ENCODE results near the gene HEBP1.
"Not testable (repeated sequence)": the region's sequence is repeated elsewhere in the genome, so short reads cannot be mapped to it uniquely, and the experiment has no call there.

The HEBP1 gene, protein sequence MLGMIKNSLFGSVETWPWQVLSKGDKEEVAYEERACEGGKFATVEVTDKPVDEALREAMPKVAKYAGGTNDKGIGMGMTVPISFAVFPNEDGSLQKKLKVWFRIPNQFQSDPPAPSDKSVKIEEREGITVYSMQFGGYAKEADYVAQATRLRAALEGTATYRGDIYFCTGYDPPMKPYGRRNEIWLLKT

DNA sequence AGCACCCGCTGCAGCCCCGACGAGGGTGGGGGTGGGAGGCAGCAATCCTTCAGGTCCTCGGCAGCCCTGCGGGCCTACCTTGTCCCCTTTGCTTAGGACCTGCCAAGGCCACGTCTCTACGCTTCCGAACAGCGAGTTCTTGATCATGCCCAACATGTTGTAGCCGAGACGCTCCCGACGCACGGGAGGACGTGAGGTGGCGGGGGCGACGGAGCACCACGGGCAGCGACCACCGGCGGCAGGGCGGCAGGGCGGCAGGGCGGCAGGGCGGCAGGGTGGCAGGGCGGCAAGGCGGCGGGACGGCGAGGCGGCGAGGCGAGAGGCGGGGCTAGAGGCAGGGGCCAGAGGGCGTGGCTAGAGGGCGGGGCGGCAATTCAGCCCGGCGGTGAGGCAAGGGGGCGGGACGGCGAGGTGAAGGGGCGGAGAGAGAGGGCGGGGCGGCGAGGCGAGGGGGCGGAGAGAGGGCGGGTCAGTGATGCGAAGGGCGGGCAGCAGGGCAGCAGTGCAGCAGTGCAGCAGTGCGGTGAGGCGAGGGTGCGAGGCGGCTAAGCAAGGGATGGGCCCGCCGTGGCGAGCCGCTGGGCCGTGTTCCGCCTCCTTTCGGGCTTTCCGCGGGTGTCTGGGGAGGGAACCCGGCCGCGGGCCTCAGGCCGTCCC, at the start of gene HEBP1:
HEBP1 (minus strand) TSS at position 307 of the 657 bp plus-strand sequence; CDS start at position 156, 151 bp downstream.
- in situ Hi-C loops (cut with HindIII; ENCODE audit: low sequenced_read_pairs) = loop anchor here (10.0 kb wide), 2 partner anchors 85 to 215 kb away; no protein-coding TSS in a partner anchor

DNA sequence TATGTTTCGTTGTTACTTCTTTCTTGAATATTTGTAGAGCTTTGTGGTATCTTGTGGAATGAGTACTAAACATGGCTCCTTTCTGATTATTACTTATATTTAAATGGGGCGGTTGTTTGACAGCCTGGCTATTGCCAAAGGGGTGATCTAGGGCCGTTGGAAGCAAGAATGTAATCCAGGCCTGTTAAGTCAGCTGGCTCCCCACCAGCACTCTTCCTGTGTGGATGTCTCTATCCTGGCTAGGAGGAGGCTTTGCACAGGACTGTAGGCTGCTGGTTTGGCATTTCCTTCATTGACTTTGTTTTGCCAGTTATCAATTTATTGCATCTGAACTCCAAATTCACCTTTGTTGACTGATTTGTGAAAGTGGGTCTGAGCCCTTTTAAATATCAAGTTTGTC, 49.8 kb upstream of the HEBP1 start:
- in situ Hi-C loops (cut with HindIII; ENCODE audit: low sequenced_read_pairs) = no loop called here

DNA sequence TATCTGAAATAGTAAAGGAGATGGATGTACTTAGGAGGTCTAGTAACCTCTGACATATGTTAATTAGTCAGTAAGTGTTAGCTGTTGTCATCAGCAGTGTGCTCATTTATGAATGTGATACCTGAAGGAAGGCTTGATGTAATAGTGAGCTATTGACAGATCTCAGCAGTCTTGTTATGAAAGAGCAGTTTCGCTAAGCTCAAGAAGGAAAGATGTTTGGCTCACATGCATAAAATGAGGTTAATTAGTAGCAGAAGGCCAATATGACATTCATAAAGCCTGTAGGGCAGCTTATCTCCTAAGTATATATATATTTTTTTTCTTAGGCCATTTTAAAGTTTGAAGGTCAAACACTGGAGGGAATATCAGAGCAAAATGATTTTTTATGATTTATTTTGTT, 46.9 kb upstream of the HEBP1 start:
- in situ Hi-C loops (cut with HindIII; ENCODE audit: low sequenced_read_pairs) = no loop called here

DNA sequence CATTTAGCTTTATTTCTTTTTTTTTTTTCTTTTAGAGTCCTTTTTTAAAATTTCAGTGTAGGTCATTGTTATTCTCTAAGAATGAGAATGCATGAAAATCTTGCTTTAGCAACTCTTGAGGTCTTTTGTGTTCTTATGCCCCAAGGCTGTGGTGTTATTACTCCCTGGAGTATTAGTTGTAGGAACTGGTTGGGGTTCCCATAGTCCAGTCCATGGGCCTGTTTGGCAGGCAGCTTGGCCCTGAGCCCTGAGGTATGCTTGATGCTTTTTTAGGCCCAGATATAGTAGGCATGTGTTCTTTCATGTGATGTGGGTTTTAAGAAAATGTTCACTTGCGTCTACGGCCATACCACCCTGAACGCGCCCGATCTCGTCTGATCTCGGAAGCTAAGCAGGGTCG, 45.8 kb upstream of the HEBP1 start:
- in situ Hi-C loops (cut with HindIII; ENCODE audit: low sequenced_read_pairs) = no loop called here

DNA sequence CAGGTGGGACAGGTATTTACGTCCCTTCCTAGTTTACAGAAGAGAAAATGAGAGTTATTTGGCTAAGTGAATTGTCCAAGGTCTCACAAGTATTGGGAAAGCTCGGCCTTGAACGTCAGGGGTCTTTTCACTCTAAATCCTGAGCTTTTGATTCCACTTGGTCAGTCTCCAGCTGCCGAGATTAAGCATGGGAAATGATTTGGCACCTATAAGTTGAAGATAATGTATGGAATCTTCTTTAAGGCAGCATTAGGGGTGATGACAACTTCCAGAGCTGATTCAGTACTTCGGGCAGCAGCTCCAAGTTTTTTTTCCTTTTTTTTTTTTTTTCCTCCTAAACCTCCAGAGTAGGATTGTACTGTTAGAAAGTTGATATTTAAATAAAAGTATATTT, 44.8 kb upstream of the HEBP1 start:
- in situ Hi-C loops (cut with HindIII; ENCODE audit: low sequenced_read_pairs) = no loop called here

DNA sequence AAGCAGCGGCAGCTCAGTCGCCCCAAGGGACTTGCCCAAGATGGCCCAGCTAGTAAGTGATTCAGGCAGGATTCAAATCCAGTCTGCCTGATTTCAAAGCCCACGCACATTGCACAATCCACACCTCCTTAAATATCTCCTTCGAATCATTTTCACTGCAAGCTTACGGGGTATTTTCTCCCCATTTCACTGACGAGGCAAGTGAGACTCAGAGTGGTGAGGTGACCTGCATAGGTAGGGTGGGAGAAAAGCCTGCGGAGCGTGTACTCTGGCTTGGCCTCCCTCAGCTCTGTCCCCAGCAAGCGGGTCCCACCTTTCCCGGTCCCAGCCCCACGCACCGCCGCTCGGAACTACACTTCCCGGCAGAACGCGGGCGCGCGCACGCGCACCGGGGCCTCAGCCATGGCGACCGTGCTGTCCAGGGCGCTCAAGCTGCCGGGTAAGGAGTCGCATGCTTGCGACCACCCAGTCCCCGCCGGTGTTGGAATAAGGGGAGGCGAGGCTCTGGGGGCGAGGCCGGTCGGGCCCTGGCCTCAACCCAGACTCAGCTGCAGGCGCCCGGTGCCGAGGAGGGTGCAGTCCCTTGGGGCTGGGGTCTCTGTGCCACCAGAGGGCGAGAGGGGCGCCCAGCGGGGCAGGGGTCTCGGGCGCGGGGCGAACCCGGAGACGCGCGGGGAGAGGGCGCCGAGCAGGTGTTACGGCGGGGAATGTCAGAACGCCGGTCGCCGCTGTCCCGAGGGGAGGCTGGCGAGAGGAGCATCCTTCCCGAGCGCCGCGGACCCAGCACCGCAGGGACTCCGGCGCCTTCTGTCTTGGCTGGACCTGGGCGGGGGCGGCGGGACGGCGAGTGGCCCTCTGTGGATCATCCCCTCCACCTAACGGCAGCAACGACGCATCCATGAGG, 44.2 kb upstream of the HEBP1 start, which contains the start of gene FAM234B:
FAM234B (plus strand) TSS at position 380 of the 904 bp plus-strand sequence; CDS start at position 403, 23 bp downstream.
- in situ Hi-C loops (cut with HindIII; ENCODE audit: low sequenced_read_pairs) = no loop called here

DNA sequence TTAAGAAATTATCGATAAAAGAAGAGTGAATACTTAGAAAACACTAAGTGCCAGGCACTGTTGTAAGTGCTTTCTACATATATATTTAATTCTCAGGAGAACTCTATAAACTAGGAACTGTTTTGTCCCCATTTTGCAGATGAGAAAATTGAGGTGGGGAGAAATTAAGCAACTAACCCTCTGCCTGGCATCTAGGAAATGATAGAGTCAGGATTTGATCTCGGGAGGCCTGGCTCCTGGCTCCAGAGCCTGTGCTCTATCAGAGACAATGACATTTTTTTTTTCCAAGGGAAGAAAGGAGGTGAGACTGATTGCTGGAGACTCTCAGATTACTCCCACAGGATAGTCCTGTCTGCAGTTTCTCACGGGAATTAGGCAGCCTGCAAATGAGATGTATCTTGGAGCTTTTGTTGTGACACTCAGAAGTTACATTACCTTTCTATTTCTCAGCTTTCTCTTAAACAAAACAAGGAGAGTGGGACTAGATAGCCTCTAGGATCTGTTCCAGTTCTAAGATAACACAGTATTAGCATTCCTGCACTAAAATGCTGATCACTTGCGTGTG, 42.7 kb upstream of the HEBP1 start:
- in situ Hi-C loops (cut with HindIII; ENCODE audit: low sequenced_read_pairs) = no loop called here

DNA sequence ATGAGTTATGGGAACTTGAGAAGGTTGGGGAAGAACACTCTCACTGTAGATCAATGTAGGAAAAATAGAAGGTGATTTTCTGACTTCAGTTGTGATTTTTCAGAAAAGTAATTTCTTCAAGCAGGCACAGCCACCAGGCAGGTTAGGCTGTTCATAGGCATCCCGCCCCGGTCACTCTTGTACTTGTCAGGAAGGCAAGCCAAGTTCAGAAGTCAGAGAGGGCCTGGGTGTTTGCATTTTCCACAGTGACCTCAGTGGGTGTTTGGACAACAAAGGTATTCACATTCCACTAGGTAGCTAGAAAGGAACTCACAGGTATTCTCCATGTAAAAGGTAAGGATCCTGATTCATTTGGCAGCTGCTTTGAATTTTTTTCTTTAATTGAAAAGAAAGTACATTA, 41.2 kb upstream of the HEBP1 start:
- in situ Hi-C loops (cut with HindIII; ENCODE audit: low sequenced_read_pairs) = no loop called here

DNA sequence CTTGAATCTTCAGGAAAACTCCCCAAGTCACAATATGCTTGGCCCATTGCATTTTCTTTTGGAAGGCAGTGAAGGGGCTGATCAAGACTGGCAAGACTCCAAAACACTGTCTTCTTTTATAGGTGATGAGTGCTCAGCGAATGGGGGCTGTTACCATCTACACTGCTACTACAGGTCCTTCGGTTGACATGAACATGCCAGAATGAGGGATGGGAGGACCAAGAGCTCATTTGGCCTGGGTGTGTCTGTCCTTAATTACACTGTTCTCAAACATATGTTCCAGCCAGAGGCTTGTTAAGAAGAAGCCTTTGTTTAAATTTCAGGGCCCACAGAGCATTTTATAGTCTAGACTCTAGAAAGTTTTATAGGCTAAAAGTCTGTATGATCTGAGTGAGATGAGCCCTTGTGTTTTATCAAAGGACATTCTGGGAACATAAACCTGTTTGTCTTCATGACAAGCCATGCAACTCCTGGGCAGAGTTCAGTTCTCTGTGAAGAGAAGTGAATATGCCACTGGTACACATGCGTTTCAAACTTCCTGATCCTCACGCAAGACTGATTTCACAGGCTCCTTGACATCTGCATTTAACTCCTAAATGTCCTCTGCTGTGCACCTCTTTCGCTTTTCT, 39.4 kb upstream of the HEBP1 start:
- in situ Hi-C loops (cut with HindIII; ENCODE audit: low sequenced_read_pairs) = no loop called here

DNA sequence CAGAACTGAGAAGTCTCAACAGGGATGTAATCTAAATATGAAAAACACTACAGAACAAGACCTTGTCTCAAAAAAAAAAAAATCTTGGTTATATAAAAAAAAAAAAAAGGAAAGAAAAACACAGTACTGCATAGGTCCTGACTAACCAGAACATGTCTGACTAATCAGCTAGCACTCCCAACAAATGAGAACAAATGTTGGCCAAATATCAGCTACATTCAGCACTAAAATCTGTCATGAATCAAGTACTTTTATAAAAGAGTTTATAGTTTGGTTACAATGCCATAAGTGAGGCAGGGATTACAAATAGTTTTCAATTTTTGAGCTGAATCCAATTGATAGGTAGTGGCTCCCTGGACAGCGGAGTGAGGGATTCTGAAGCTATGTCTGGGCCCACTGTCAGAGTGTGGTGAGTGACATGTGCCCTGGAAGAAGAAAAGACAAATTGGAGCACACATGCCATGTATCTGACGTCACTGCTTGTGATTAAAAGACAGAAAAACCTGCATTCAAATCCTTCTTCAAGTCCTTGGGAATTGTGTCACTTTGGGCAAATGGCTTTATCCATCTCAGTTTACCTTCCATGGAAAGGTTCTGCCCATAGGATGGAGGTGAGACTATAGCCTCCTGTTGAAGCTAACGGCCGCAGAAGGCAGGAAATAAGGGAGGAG, 38.6 kb upstream of the HEBP1 start:
- in situ Hi-C loops (cut with HindIII; ENCODE audit: low sequenced_read_pairs) = no loop called here

DNA sequence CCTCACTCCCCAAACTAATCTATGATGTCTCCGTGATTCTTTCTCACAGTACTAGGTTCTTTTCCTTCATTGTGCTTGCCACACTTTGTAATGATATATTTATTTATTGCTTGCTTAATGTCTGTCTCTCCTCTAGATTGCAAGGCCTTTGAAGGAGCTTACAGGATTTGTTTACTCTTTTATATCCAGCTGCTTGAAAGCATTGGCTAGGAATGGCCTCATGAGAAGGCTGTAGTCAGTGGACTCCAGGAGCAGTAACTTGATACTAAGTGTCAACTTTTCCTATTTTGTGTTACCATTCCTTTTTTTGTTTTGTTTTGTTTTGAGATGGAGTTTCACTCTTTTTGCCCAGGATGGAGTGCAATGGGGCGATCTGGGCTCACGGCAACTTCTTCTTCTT, 36.8 kb upstream of the HEBP1 start:
- in situ Hi-C loops (cut with HindIII; ENCODE audit: low sequenced_read_pairs) = no loop called here

DNA sequence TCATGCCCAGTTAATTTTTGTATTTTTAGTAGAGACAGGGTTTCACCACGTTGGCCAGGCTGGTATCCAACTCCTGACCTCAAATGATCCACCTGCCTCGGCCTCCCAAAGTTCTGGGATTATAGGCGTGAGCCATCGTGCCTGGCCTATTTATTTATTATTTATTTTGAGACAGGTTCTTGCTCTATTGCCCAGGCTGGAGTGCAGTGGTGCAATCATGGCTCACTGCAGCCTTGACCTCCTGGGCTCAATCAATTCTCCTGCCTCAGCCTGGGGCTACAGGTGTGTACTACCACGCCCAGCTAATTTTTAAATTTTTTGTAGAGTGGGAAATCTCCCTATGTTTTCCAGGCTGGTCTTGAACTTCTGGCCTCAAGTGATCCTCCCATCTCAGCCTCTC, 35.3 kb upstream of the HEBP1 start:
- in situ Hi-C loops (cut with HindIII; ENCODE audit: low sequenced_read_pairs) = not testable (repeated sequence)

DNA sequence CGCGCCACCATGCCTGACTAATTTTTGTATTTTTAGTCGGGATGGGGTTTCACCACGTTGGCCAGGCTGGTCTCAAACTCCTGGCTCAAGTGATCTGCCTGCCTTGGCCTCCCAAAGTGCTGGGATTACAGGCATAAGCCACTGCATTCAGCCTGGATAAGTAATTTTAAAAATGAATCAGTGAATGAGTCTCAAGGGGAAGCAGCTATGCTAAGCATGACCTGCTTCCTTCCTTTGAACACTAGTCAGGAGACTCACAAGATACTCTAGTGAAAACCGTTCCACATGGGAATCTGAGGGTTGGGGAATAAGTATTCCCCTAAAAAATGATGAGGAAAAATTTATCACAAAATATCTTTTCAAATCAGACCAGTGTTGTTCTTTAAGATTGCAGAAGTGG, 33.4 kb upstream of the HEBP1 start:
- in situ Hi-C loops (cut with HindIII; ENCODE audit: low sequenced_read_pairs) = no loop called here

DNA sequence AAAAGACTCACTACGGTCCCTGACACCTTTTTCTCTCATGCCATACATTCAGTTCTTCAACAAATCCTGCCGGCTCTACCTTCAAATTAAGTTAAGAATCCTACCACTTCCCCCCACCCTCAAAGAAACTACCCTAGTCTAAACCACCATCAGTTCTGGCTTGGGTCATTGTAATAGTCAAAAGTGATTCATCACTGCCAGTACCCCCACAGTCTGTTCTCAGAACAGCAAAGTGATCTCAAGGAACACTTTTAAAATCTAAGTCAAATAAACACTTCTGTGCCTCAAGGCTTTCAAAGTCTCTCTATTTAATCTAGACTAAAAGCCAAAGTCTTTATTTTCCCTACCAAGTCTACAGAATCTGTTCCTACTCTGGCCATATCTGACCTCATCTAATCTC, 32.1 kb upstream of the HEBP1 start:
- in situ Hi-C loops (cut with HindIII; ENCODE audit: low sequenced_read_pairs) = no loop called here

DNA sequence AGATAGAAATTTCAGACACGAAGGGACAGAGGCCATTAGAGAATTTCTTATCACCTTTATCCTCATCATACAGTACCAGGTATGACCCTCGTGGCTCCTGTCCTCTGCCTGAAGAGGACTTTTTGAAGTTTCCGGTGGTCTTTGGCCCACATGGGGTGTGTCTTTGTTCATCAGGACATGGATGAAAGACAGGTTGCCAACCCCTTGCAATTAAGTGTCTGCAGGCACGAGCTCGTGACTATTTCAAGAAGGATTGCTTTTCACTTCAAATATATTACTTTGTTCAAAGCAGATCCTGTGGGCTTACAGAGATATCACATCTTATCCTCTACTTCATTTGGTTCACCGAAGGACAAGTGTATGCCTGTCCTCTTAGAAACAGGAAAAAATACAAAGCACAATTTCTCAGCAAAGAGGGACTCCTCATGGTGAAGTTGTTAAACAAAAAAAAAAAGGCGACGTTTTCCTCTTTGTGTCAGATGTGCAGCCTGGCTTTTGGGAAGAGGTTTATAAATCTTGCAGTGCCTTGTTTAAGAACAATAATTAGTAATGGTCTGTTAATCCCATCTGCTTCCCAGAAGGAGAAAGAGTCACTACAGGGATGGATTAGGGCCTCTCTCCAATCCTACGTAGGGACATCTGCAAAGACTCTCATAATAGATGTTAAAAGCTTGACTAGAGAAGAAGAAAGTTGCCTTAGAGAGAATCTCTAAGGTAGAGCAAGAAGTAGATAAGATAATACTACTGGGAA, 30.7 kb upstream of the HEBP1 start:
- in situ Hi-C loops (cut with HindIII; ENCODE audit: low sequenced_read_pairs) = no loop called here

DNA sequence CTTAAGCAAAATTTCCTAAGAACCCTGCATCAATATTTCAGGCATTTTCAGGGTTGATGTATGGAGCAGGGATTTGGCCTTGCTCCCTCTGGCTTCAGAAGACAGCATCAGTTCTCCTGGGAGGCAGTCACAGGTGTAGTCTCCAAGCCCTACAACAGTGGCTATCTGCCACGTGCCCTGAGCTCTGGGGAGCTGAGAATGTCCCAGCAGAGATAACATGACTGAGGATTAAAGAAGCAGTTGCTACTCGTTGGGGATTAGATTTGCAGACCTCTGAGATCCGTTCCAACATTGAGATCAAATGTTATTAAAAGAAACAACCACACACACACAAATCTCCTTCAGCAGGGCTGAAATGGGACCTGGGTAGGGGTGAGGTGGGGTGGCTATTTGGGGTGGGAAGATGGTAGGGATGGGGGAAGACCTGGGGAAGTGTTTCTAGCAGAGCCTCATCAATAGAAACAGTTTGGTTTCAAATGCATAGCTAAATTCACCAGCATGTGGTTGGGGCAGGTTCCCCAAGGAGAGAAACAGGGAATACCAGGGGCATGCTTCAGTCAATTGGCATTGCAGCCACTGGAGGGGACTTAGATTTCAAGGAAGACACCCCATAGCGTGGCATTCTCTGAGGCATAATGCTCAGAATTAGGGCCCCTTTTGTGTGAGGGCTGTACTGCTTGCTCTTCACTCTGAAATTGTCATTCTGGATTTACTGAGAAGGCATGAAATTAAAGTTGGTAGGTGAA, 28.9 kb upstream of the HEBP1 start:
- in situ Hi-C loops (cut with HindIII; ENCODE audit: low sequenced_read_pairs) = no loop called here

DNA sequence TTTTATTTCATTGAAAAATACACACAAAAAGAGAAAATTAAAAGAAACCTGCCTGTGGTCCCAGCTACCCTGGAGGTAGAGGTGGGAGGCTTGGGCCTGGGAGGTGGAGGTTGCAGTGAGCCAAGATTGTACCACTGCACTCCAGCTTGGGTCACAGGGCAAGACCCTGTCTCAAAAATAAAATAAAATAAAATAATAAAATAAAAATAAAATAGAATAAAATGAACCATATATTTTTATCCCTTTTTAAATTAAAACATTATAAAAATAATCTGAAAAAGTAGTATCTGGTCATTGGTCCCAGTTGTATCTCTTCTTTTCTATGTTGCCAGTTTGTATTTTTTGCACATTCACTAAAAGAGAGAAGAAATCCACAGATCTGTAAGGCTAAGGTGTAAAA, 27.4 kb upstream of the HEBP1 start:
- in situ Hi-C loops (cut with HindIII; ENCODE audit: low sequenced_read_pairs) = no loop called here

DNA sequence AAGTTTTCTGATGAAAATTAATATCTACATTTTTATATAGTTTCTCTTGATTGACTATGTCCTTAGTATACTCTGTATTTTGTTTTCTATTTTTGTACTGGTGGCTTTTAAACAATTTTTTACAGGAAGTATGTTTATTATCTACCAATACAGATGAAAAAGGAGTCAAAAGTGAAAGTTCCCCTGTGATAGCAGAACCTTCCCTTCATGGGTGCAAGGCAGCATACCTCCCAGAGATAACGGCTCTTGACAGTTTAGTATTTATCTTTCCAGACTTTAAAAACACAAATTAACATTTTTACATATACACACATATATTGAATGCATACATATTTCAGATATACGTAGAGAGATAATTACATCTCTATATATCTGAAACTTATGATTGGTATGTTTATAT, 27.0 kb upstream of the HEBP1 start:
- in situ Hi-C loops (cut with HindIII; ENCODE audit: low sequenced_read_pairs) = no loop called here

DNA sequence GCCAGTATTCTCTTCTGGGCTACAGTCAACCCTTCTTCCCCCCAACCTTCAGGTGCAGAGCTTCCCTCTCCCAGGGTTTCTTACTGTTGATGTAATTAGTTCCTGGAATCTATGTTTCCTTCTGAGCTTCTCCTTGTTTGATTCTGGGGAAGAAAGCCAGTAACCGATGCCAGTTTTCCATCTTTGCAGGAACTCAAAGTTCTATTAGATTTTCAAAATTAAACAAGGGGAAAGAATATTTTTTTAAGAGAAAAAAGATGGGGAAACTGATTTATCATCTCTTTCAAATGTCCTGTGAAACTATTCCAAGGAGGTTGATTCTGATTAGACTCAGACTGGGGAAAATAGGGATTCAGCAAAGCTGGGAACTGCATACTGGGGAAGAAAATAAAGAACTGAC, 26.2 kb upstream of the HEBP1 start:
- in situ Hi-C loops (cut with HindIII; ENCODE audit: low sequenced_read_pairs) = no loop called here

Measured in DLD1 (cell line).